ENCODE data around the gene CCDC69. TPM values are rescaled to one million over a fixed set of nuclear protein-coding genes. Genes with fewer than 3 reads are reported as not detected.
A peak's percentile ranks its signal among the peaks of the same experiment; 100 is the strongest.

Gene CCDC69
- total and polyA plus RNA-seq, 2 of the 8 experiments (the other 6 are each of a cell fraction or from before 2014, with no cell fraction given) = 8.4 to 10.8 TPM

- TF ChIP-seq GTF2F1 (IDR thresholded peaks at IDR 0.05; ENCODE audit: borderline replicate concordance, low read depth, low read length) = no peak
- no peak for TF ChIP-seq NANOG (IDR thresholded peaks at IDR 0.05; ENCODE audit: insufficient read depth, low read depth, low read length, poor library complexity, severe bottlenecking)
- no peak for TF ChIP-seq NRF1 (IDR thresholded peaks at IDR 0.05; ENCODE audit: low read depth, low read length)
- TF ChIP-seq HDAC6 (IDR thresholded peaks at IDR 0.05; ENCODE audit: low read depth, low read length) = no peak
- TF ChIP-seq CREB1 (IDR thresholded peaks at IDR 0.05) = no peak
- TF ChIP-seq RBBP5 (IDR thresholded peaks at IDR 0.05; ENCODE audit: borderline replicate concordance, low read depth, low read length) = 0 out of 2 replicates have a peak, but pooled peaks have one; percentile 47
- no peak for TF ChIP-seq FOSL1 (IDR thresholded peaks at IDR 0.05; ENCODE audit: insufficient read depth, low read depth, low read length)
- TF ChIP-seq RXRA (IDR thresholded peaks at IDR 0.05; ENCODE audit: insufficient read depth, low read depth, low read length) = no peak
- TF ChIP-seq BRCA1 (IDR thresholded peaks at IDR 0.05; ENCODE audit: low read depth, low read length) = no peak
- TF ChIP-seq, protein P1, sequence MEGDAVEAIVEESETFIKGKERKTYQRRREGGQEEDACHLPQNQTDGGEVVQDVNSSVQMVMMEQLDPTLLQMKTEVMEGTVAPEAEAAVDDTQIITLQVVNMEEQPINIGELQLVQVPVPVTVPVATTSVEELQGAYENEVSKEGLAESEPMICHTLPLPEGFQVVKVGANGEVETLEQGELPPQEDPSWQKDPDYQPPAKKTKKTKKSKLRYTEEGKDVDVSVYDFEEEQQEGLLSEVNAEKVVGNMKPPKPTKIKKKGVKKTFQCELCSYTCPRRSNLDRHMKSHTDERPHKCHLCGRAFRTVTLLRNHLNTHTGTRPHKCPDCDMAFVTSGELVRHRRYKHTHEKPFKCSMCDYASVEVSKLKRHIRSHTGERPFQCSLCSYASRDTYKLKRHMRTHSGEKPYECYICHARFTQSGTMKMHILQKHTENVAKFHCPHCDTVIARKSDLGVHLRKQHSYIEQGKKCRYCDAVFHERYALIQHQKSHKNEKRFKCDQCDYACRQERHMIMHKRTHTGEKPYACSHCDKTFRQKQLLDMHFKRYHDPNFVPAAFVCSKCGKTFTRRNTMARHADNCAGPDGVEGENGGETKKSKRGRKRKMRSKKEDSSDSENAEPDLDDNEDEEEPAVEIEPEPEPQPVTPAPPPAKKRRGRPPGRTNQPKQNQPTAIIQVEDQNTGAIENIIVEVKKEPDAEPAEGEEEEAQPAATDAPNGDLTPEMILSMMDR (IDR thresholded peaks at IDR 0.05; ENCODE audit: control extremely low read depth in 1 of 3, insufficient read depth in 1 of 3, low read depth in 1 of 3, low read length in 3 of 3) = peak in 1 of 3 experiments; percentile 24; a peak in 2 of 4 replicates
- TF ChIP-seq, protein P2, sequence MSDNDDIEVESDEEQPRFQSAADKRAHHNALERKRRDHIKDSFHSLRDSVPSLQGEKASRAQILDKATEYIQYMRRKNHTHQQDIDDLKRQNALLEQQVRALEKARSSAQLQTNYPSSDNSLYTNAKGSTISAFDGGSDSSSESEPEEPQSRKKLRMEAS (IDR thresholded peaks at IDR 0.05) = peak; percentile 43; the same call in 1 of the 2 replicates
- 0 out of 2 replicates have a peak, but pooled peaks have one; percentile 9 for TF ChIP-seq EGR1 (IDR thresholded peaks at IDR 0.05; ENCODE audit: borderline replicate concordance, low read depth, low read length)
- peak; percentile 71 for TF ChIP-seq KDM4A (IDR thresholded peaks at IDR 0.05; ENCODE audit: low read depth, low read length, severe bottlenecking)
- TF ChIP-seq HDAC2 (IDR thresholded peaks at IDR 0.05; ENCODE audit: borderline replicate concordance in 1 of 2, low read depth in 2 of 2, low read length in 2 of 2) = peak in 1 of 2 experiments; percentile 92; a peak in 1 of 4 replicates
- TF ChIP-seq SP2 (IDR thresholded peaks at IDR 0.05; ENCODE audit: low read length) = no peak
- no peak for TF ChIP-seq SRF (IDR thresholded peaks at IDR 0.05; ENCODE audit: low read depth, low read length)
- TF ChIP-seq POU5F1 (IDR thresholded peaks at IDR 0.05; ENCODE audit: low read depth, low read length) = no peak
- TF ChIP-seq JUND (IDR thresholded peaks at IDR 0.05; ENCODE audit: low read length) = no peak
- TF ChIP-seq POLR2AphosphoS5 (IDR thresholded peaks at IDR 0.05; ENCODE audit: low read depth, low read length) = no peak
Measured at GRCh38 chr5:151223447-151224264, at the start of gene CCDC69 (continued).
